Measurements from ENCODE around the gene LRRC27. TPM values are rescaled to one million over a fixed set of nuclear protein-coding genes. Genes with fewer than 3 reads are reported as not detected.
"Not testable (repeated sequence)": the region's sequence is repeated elsewhere in the genome, so short reads cannot be mapped to it uniquely, and the experiment has no call there.

LRRC27 gene
- total RNA-seq, 2 experiments from 2014 or later: 3.3 to 3.8 TPM

- H3K27ac Mint-ChIP-seq; ATAC-seq; H3K27me3 Mint-ChIP-seq (ENCODE audit: low read depth); CTCF ChIA-PET; POLR2A ChIA-PET; DNase-seq; H3K4me1 Mint-ChIP-seq (ENCODE audit: low read depth); H3K36me3 Mint-ChIP-seq (ENCODE audit: low read depth); H3K4me3 Mint-ChIP-seq; H3K9me3 Mint-ChIP-seq (ENCODE audit: insufficient read depth): not testable (repeated sequence)
Measured at GRCh38 chr10:132295481-132295880, 36.5 kb upstream of the LRRC27 start.

GRCh38 chr10:132296666-132297443, 35.1 kb upstream of the LRRC27 start:
- Mint-ChIP-seq H3K36me3 (ENCODE audit: low read depth) (no peaks in the 10 kb centered on the region), H3K27ac (no peak overlapping the region), H3K4me1 (ENCODE audit: low read depth) (peaks cover 10% of the 10 kb centered on the region), H3K27me3 (ENCODE audit: low read depth) (no peaks in the 10 kb centered on the region), H3K4me3 (no peak overlapping the region), H3K9me3 (ENCODE audit: insufficient read depth) (no peaks in the 10 kb centered on the region)
- ChIA-PET CTCF (interaction anchor here (0.8 kb wide), 1 partner anchor 17 kb away, joined by 4 read pairs; no protein-coding TSS in a partner anchor), POLR2A (no interaction called here)
- DNase-seq: no peak
- no peak for ATAC-seq

GRCh38 chr10:132297526-132297925, 34.5 kb upstream of the LRRC27 start:
- Mint-ChIP-seq H3K4me3 (no peak overlapping the region), H3K27ac (no peak overlapping the region), H3K36me3 (ENCODE audit: low read depth) (no peaks in the 10 kb centered on the region), H3K4me1 (ENCODE audit: low read depth) (peaks cover 10% of the 10 kb centered on the region), H3K27me3 (ENCODE audit: low read depth) (no peaks in the 10 kb centered on the region), H3K9me3 (ENCODE audit: insufficient read depth) (no peaks in the 10 kb centered on the region)
- ChIA-PET CTCF (interaction anchor here (0.8 kb wide), 1 partner anchor 16 kb away, joined by 4 read pairs; no protein-coding TSS in a partner anchor), POLR2A (no interaction called here)
- DNase-seq: no peak
- no peak for ATAC-seq

- no peaks in the 10 kb centered on the region for H3K36me3 Mint-ChIP-seq (ENCODE audit: low read depth)
- H3K4me3 Mint-ChIP-seq: no peak overlapping the region
- ChIA-PET CTCF (interaction anchor here (0.8 to 1.2 kb wide), 3 partner anchors 9 to 64 kb away, joined by 3 to 4 read pairs (median 4); no protein-coding TSS in a partner anchor), POLR2A (interaction anchor here (0.6 kb wide), 1 partner anchor 360 kb away, joined by 3 read pairs; no protein-coding TSS in a partner anchor)
- H3K9me3 Mint-ChIP-seq (ENCODE audit: insufficient read depth): no peaks in the 10 kb centered on the region
- ATAC-seq: no peak
- H3K27ac Mint-ChIP-seq: no peak overlapping the region
- H3K27me3 Mint-ChIP-seq (ENCODE audit: low read depth): no peaks in the 10 kb centered on the region
- DNase-seq: no peak
- peaks cover 10% of the 10 kb centered on the region for H3K4me1 Mint-ChIP-seq (ENCODE audit: low read depth)
Measured at GRCh38 chr10:132298038-132298881, 33.7 kb upstream of the LRRC27 start.

- no peaks in the 10 kb centered on the region for H3K36me3 Mint-ChIP-seq (ENCODE audit: low read depth)
- ChIA-PET CTCF (interaction anchor here (1.2 kb wide), 2 partner anchors 10 to 66 kb away, joined by 3 to 4 read pairs; no protein-coding TSS in a partner anchor), POLR2A (no interaction called here)
- peaks cover 2% of the 10 kb centered on the region for H3K27me3 Mint-ChIP-seq (ENCODE audit: low read depth)
- no peak for ATAC-seq
- H3K4me1 Mint-ChIP-seq (ENCODE audit: low read depth): peaks cover 10% of the 10 kb centered on the region
- H3K4me3 Mint-ChIP-seq: no peak overlapping the region
- H3K9me3 Mint-ChIP-seq (ENCODE audit: insufficient read depth): no peaks in the 10 kb centered on the region
- H3K27ac Mint-ChIP-seq: no peak overlapping the region
- no peak for DNase-seq
Measured at GRCh38 chr10:132299371-132300336, 32.3 kb upstream of the LRRC27 start.

- no peak overlapping the region for H3K27ac Mint-ChIP-seq
- no peaks in the 10 kb centered on the region for H3K36me3 Mint-ChIP-seq (ENCODE audit: low read depth)
- ATAC-seq: no peak
- ChIA-PET CTCF (no interaction called here), POLR2A (no interaction called here)
- peaks cover 7% of the 10 kb centered on the region for H3K4me1 Mint-ChIP-seq (ENCODE audit: low read depth)
- peaks cover 2% of the 10 kb centered on the region for H3K27me3 Mint-ChIP-seq (ENCODE audit: low read depth)
- no peak overlapping the region for H3K4me3 Mint-ChIP-seq
- DNase-seq: no peak
- H3K9me3 Mint-ChIP-seq (ENCODE audit: insufficient read depth): no peaks in the 10 kb centered on the region
Measured at GRCh38 chr10:132300582-132300981, 31.4 kb upstream of the LRRC27 start.

- DNase-seq (no peak), ATAC-seq (no peak)
- Mint-ChIP-seq H3K36me3 (ENCODE audit: low read depth) (peaks cover 1% of the 10 kb centered on the region), H3K9me3 (ENCODE audit: insufficient read depth) (no peaks in the 10 kb centered on the region), H3K27me3 (ENCODE audit: low read depth) (peaks cover 9% of the 10 kb centered on the region), H3K4me3 (no peak overlapping the region), H3K4me1 (ENCODE audit: low read depth) (peaks cover 11% of the 10 kb centered on the region), H3K27ac (no peak overlapping the region)
- ChIA-PET POLR2A (interaction anchor here (0.7 kb wide), 1 partner anchor 35 kb away, joined by 3 read pairs; no protein-coding TSS in a partner anchor), CTCF (no interaction called here)
Measured at GRCh38 chr10:132301371-132302330, 30.3 kb upstream of the LRRC27 start.

- CTCF ChIA-PET: no interaction called here
- peaks cover 11% of the 10 kb centered on the region for H3K4me1 Mint-ChIP-seq (ENCODE audit: low read depth)
- H3K36me3 Mint-ChIP-seq (ENCODE audit: low read depth): peaks cover 1% of the 10 kb centered on the region
- DNase-seq: no peak
- no peak for ATAC-seq
- H3K27ac Mint-ChIP-seq: no peak overlapping the region
- no peaks in the 10 kb centered on the region for H3K9me3 Mint-ChIP-seq (ENCODE audit: insufficient read depth)
- POLR2A ChIA-PET: no interaction called here
- H3K4me3 Mint-ChIP-seq: no peak overlapping the region
- peaks cover 12% of the 10 kb centered on the region for H3K27me3 Mint-ChIP-seq (ENCODE audit: low read depth)
Measured at GRCh38 chr10:132302421-132303310, 29.3 kb upstream of the LRRC27 start.

- ChIA-PET POLR2A (no interaction called here), CTCF (no interaction called here)
- Mint-ChIP-seq H3K27ac (no peak overlapping the region), H3K9me3 (ENCODE audit: insufficient read depth) (no peaks in the 10 kb centered on the region), H3K4me1 (ENCODE audit: low read depth) (peaks cover 9% of the 10 kb centered on the region), H3K4me3 (no peak overlapping the region), H3K27me3 (ENCODE audit: low read depth) (peaks cover 12% of the 10 kb centered on the region), H3K36me3 (ENCODE audit: low read depth) (peaks cover 1% of the 10 kb centered on the region)
- DNase-seq: no peak
- no peak for ATAC-seq
Measured at GRCh38 chr10:132303361-132304115, 28.5 kb upstream of the LRRC27 start.
